Measurements from ENCODE around the gene JAK1. TPM values are rescaled to one million over a fixed set of nuclear protein-coding genes. Genes with fewer than 3 reads are reported as not detected.
A peak's percentile ranks its signal among the peaks of the same experiment; 100 is the strongest.
"Not testable (repeated sequence)": the region's sequence is repeated elsewhere in the genome, so short reads cannot be mapped to it uniquely, and the experiment has no call there.

The JAK1 gene
- total RNA-seq, 6 experiments from 2014 or later: 48.0 to 71.6 (median 66.5) TPM

DNA sequence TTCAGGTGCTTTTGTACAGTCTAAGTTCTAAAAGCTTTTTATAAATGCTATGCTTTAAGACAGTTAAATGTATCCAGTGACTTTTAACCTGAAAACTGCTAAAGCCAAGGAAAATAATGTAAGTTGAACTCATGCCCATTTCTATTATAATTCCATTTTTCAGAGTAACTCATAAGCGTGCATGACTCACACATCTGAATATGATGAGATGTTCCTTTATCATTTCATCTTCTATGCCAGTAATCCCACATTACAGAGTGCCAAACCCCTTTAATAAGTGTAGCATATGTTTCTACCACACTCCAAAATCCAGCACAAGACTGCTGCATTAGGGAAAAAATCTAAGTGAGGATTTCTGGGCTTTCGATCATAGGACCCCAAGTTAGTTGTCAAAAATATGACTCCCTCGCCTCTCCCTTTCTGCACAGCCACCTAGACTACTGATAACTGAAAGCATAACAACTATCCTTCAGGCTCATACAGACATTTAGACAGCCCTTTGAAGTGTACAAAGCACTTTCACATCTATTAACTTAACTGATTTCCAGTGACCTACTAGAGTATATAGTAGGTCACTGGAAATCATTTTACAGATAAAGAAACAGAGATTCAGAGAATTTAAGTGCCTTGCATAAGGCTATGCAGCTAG is 45.3 kb downstream of the JAK1 start:
- TF ChIP-seq POLR2A (IDR thresholded peaks at IDR 0.05): no peak
- TF ChIP-seq, protein P1, sequence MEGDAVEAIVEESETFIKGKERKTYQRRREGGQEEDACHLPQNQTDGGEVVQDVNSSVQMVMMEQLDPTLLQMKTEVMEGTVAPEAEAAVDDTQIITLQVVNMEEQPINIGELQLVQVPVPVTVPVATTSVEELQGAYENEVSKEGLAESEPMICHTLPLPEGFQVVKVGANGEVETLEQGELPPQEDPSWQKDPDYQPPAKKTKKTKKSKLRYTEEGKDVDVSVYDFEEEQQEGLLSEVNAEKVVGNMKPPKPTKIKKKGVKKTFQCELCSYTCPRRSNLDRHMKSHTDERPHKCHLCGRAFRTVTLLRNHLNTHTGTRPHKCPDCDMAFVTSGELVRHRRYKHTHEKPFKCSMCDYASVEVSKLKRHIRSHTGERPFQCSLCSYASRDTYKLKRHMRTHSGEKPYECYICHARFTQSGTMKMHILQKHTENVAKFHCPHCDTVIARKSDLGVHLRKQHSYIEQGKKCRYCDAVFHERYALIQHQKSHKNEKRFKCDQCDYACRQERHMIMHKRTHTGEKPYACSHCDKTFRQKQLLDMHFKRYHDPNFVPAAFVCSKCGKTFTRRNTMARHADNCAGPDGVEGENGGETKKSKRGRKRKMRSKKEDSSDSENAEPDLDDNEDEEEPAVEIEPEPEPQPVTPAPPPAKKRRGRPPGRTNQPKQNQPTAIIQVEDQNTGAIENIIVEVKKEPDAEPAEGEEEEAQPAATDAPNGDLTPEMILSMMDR (IDR thresholded peaks at IDR 0.05): no peak
- Histone ChIP-seq H3K36me3 (no peaks in the 10 kb centered on the region), H3K9me3 (no peaks in the 10 kb centered on the region), H3K4me3 (no peak overlapping the region), H3K27me3 (no peaks in the 10 kb centered on the region), H3K4me1 (peaks cover 0 to 50% (median 12%) of the 10 kb centered on the region in 4 donors), H3K27ac (no peak overlapping the region)
- DNase-seq: no peak
- 67% methylated on average over 3 of the region's 3 CpGs for WGBS (ENCODE audit: insufficient coverage, low coverage, low lambda C conversion rate, missing lambda C conversion rate)
- intact Hi-C loops (cut with DNase I): no loop called here
- no peak for ATAC-seq

DNA sequence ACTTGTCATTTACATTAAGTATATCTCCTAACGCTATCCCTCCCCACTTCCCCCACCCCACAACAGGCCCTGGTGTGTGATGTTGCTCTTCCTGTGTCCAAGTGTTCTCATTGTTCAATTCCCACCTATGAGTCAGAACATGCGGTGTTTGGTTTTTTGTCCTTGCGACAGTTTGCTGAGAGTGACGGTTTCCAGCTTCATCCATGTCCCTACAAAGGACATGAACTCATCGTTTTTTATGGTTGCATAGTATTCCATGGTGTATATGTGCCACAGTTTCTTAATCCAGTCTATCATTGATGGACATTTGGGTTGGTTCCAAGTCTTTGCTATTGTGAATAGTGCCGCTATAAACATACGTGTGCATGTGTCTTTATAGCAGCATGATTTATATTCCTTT is 47.2 kb downstream of the JAK1 start:
- 91% methylated on average over 7 of the region's 7 CpGs for WGBS (ENCODE audit: insufficient coverage, low coverage, low lambda C conversion rate, missing lambda C conversion rate)
- H3K27me3 ChIP-seq; H3K36me3 ChIP-seq; H3K9me3 ChIP-seq; H3K4me3 ChIP-seq; intact Hi-C loops (cut with DNase I); H3K27ac ChIP-seq; DNase-seq; ATAC-seq: not testable (repeated sequence)
- H3K4me1 ChIP-seq: peaks cover 0 to 57% (median 20%) of the 10 kb centered on the region in 4 donors

DNA sequence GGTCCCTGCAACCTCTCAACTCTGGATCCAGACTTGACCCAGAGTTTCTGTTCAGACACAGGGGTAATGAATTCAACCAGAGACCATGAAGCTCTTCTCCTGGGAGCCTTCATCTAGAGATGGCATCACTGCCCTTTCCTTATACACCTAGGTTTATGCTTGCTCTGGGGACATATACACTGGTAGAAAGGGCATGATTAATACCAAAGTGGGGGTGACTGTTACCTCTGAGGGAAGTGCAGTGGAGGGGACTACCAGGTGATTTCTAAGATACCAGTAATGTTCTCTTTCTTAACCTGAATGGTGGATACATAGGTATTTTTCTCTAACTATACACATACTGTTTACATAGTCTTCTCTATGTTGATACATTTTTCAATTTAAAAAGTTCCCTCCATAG is 48.4 kb downstream of the JAK1 start:
- no peak for ATAC-seq
- intact Hi-C loops (cut with DNase I): no loop called here
- no peak for TF ChIP-seq POLR2A (IDR thresholded peaks at IDR 0.05)
- TF ChIP-seq, protein P1 (IDR thresholded peaks at IDR 0.05): no peak

DNA sequence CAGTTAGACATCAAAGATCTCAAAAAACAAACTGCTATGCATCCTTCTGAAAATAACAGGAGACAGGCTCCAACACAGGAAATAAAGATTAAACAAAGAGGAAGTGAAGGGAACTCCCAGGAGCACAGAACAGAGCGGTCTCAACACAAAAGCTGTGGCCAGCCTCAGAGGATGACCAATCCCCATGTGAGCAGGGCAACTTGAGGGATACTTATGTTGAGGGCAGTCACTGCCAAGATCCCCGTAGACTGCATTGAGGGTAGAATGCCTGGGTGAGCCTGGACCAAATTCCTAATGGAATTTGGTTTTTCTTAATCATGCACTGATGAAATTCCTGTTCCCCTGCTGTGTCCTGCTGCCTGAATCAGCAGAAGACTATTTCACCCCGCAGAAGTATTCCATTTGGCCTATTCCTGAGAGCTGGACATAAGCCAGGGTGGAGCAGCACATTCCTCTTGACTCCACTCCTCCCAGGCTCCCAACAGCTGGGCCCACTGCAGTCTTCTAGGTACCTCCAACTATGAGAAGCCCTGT is 49.0 kb downstream of the JAK1 start:
- 41% methylated on average over 2 of the region's 3 CpGs for WGBS (ENCODE audit: insufficient coverage, low coverage, low lambda C conversion rate, missing lambda C conversion rate)
- TF ChIP-seq, protein P1 (IDR thresholded peaks at IDR 0.05): no peak
- no peak for TF ChIP-seq POLR2A (IDR thresholded peaks at IDR 0.05)
- DNase-seq (peak in 1 of 3 donors; percentile 31), ATAC-seq (peak; percentile 40 to 64 (median 49))
- H3K4me1 ChIP-seq: peaks cover 0 to 68% (median 20%) of the 10 kb centered on the region in 4 donors
- H3K27me3 ChIP-seq: no peaks in the 10 kb centered on the region
- peak overlapping the region in 1 of 3 donors; percentile 74 for H3K27ac ChIP-seq
- H3K36me3 ChIP-seq: no peaks in the 10 kb centered on the region
- H3K9me3 ChIP-seq: no peaks in the 10 kb centered on the region
- intact Hi-C loops (cut with DNase I): no loop called here
- H3K4me3 ChIP-seq: no peak overlapping the region

More for the DNA sequence above, 48.4 kb downstream of the JAK1 start:
- Histone ChIP-seq H3K9me3 (no peaks in the 10 kb centered on the region), H3K4me3 (no peak overlapping the region), H3K36me3 (no peaks in the 10 kb centered on the region), H3K4me1 (peaks cover 0 to 64% (median 20%) of the 10 kb centered on the region in 4 donors), H3K27ac (peak overlapping the region in 1 of 3 donors; percentile 20), H3K27me3 (no peaks in the 10 kb centered on the region)
- no peak for DNase-seq
